CD4-positive, alpha-beta T cell treated with Interleukin-6 for 4 hours (primary cell): Measurements from ENCODE around the gene ALDH1A3.

Experiments
- DNase-seq: peaks from one replicate; pipeline ENCODE4 v3.0.0-alpha.2; 2020; ENCODE audit warnings: mixed read lengths

The ALDH1A3 gene

GRCh38 chr15:100926971-100927756 lies 47.5 kb downstream of the ALDH1A3 start:
- DNase-seq, result no peak

- no peak for DNase-seq
Observed at GRCh38 chr15:100928632-100929280, 49.1 kb downstream of the ALDH1A3 start.

- no peak for DNase-seq
Observed at GRCh38 chr15:100929641-100930042, 50.0 kb downstream of the ALDH1A3 start.

- DNase-seq, result no peak
Observed at GRCh38 chr15:100930306-100930848, 50.7 kb downstream of the ALDH1A3 start.

GRCh38 chr15:100931143-100931890 lies 51.7 kb downstream of the ALDH1A3 start:
- no peak for DNase-seq

- DNase-seq, result no peak
Observed at GRCh38 chr15:100932676-100933348, 53.2 kb downstream of the ALDH1A3 start.

- DNase-seq, result no peak
Observed at GRCh38 chr15:100934166-100934565, 54.5 kb downstream of the ALDH1A3 start.

GRCh38 chr15:100934726-100935125 lies 55.1 kb downstream of the ALDH1A3 start:
- DNase-seq, result no peak

GRCh38 chr15:100937171-100937570 lies 57.5 kb downstream of the ALDH1A3 start:
- no peak for DNase-seq

- no peak for DNase-seq
Observed at GRCh38 chr15:100939791-100940190, 60.2 kb downstream of the ALDH1A3 start.

GRCh38 chr15:100940767-100941379 lies 61.2 kb downstream of the ALDH1A3 start:
- no peak for DNase-seq

GRCh38 chr15:100941536-100941935 lies 61.9 kb downstream of the ALDH1A3 start:
- DNase-seq, result no peak

GRCh38 chr15:100942656-100943425 lies 63.2 kb downstream of the ALDH1A3 start:
- no peak for DNase-seq

GRCh38 chr15:100944244-100944895 lies 64.7 kb downstream of the ALDH1A3 start:
- no peak for DNase-seq

- no peak for DNase-seq
Observed at GRCh38 chr15:100944986-100945385, 65.4 kb downstream of the ALDH1A3 start.

- no peak for DNase-seq
Observed at GRCh38 chr15:100947760-100948429, 68.3 kb downstream of the ALDH1A3 start.

- DNase-seq, result no peak
Observed at GRCh38 chr15:100948430-100948762, 68.8 kb downstream of the ALDH1A3 start.

GRCh38 chr15:100949691-100950090 lies 70.1 kb downstream of the ALDH1A3 start:
- DNase-seq, result no peak

GRCh38 chr15:100951965-100952364 lies 72.3 kb downstream of the ALDH1A3 start:
- DNase-seq, result no peak

- DNase-seq, result no peak
Observed at GRCh38 chr15:100952566-100952965, 72.9 kb downstream of the ALDH1A3 start.
